Lower leg skin (tissue), 4 donors: ENCODE data around the gene ARHGEF4. TPM values are rescaled to one million over a fixed set of nuclear protein-coding genes. Genes with fewer than 3 reads are reported as not detected.

Source experiments
- DNase-seq, 2 donors: peaks; one replicate each; pipeline ENCODE4 v3.0.0-alpha.2; 2019; ENCODE audit warnings: low spot score in 2 of 2
- H3K4me3 ChIP-seq: fragments of 200-600 bp; sonication (generic); 2 replicates; pipeline ENCODE4 v1.5.1; 2017; ENCODE audit warnings: mild to moderate bottlenecking, low read depth; ENCODE audit not compliant: poor library complexity, severe bottlenecking
- CTCF ChIP-seq, 3 donors: fragments of 450-650 bp; IDR thresholded peaks; one replicate each; pipeline ENCODE4 v1.5.1; 2016; ENCODE audit warnings: antibody characterized with exemption in 3 of 3, mild to moderate bottlenecking in 3 of 3, moderate library complexity in 2 of 3
- POLR2A ChIP-seq, 2 donors: fragments of 450-650 bp; IDR thresholded peaks; one replicate each; pipeline ENCODE4 v1.6.1; 2016 to 2017; ENCODE audit warnings: antibody characterized with exemption in 2 of 2, mild to moderate bottlenecking in 1 of 2, moderate library complexity in 1 of 2
- WGBS, 2 donors: methylation state at CpG; one replicate each; pipeline ENCODE4 v1.1.5; 2018; 5-methylcytosine and 5-hydroxymethylcytosine counted together
- intact Hi-C: fragments of 100-400 bp; cut with DNase I; formaldehyde crosslinking; loops from one replicate; pipeline ENCODE4 v1.15.0; 2023; ENCODE audit warnings: low total_unique reads
- total RNA-seq, 4 donors: library from RNA; depleted of rRNA; stranded (reverse); fragments of >200 nt; gene quantifications; one replicate each; pipeline ENCODE4 v1.1.0, GENCODE V29; 2016

The ARHGEF4 gene
- total RNA-seq, 4 donors from 2014 or later: 106 to 220 (median 120) TPM

- no peak overlapping the region for H3K4me3 ChIP-seq
- DNase-seq: no peak
- WGBS, 2 donors: 52 to 87% methylated on average over 11 to 19 of the region's 19 CpGs
- intact Hi-C loops: loop anchor here (5.0 kb wide), 1 partner anchor 119 kb away; no protein-coding TSS in a partner anchor
- TF ChIP-seq POLR2A (IDR thresholded peaks at IDR 0.05) (no peak), CTCF (IDR thresholded peaks at IDR 0.05) (no peak)
Observed at GRCh38 chr2:130916438-130916705, 79.7 kb downstream of the ARHGEF4 start.

GRCh38 chr2:130917006-130917688 lies 80.4 kb downstream of the ARHGEF4 start:
- no peak overlapping the region for H3K4me3 ChIP-seq
- DNase-seq: no peak
- TF ChIP-seq POLR2A (IDR thresholded peaks at IDR 0.05) (no peak), CTCF (IDR thresholded peaks at IDR 0.05) (no peak)
- intact Hi-C loops: loop anchor here (5.0 kb wide), 1 partner anchor 120 kb away; no protein-coding TSS in a partner anchor
- 65 to 76% methylated on average over 24 of the region's 24 CpGs for WGBS, 2 donors

GRCh38 chr2:130918393-130918792 lies 81.7 kb downstream of the ARHGEF4 start:
- H3K4me3 ChIP-seq: no peak overlapping the region
- DNase-seq: no peak
- WGBS, 2 donors: 73 to 78% methylated on average over 21 of the region's 21 CpGs
- intact Hi-C loops: loop anchor here (5.0 kb wide), 1 partner anchor 121 kb away; no protein-coding TSS in a partner anchor
- TF ChIP-seq POLR2A (IDR thresholded peaks at IDR 0.05) (no peak), CTCF (IDR thresholded peaks at IDR 0.05) (no peak)

GRCh38 chr2:130920415-130921163 lies 83.9 kb downstream of the ARHGEF4 start:
- whole genome bisulfite sequencing, 2 donors: 31 to 34% methylated on average over 7 of the region's 7 CpGs
- H3K4me3 ChIP-seq: no peak overlapping the region
- peak; percentile 71 to 93 for DNase-seq
- intact Hi-C loops: no loop called here
- TF ChIP-seq CTCF (IDR thresholded peaks at IDR 0.05) (no peak), POLR2A (IDR thresholded peaks at IDR 0.05) (no peak)

- 88 to 90% methylated on average over 8 of the region's 8 CpGs for WGBS, 2 donors
- intact Hi-C loops: no loop called here
- no peak overlapping the region for H3K4me3 ChIP-seq
- DNase-seq: no peak
- TF ChIP-seq POLR2A (IDR thresholded peaks at IDR 0.05) (no peak), CTCF (IDR thresholded peaks at IDR 0.05) (no peak)
Observed at GRCh38 chr2:130921164-130921476, 84.4 kb downstream of the ARHGEF4 start.
